Tibial artery (tissue), 4 donors: ENCODE measurements around the gene ZNF560.

Experiments used
- DNase-seq, 2 donors: peaks; one replicate each; pipeline ENCODE4 v3.0.0-alpha.2; 2019
- H3K27ac ChIP-seq, 2 donors: fragments of 200-600 bp; sonication (generic) in 1 of 2; 1 replicate in 1 of 2; 2 replicates in 1 of 2; pipeline ENCODE4 v1.5.1; 2018 to 2019; ENCODE audit warnings: mild to moderate bottlenecking in 1 of 2
- H3K27me3 ChIP-seq, 2 donors: fragments of 200-600 bp; sonication (generic) in 1 of 2; one replicate each; pipeline versions ENCODE4 v1.5.1 to v1.6.0; 2016 to 2019
- H3K36me3 ChIP-seq, 3 donors: fragments of 200-600 bp; sonication (generic) in 2 of 3; one replicate each; pipeline ENCODE4 v1.5.1; 2016 to 2019; ENCODE audit warnings: mild to moderate bottlenecking in 2 of 3
- H3K4me1 ChIP-seq, 4 donors: fragments of 200-600 bp; sonication (generic) in 2 of 4; 1 replicate in 3 of 4; 2 replicates in 1 of 4; pipeline ENCODE4 v1.5.1; 2016 to 2019
- H3K4me3 ChIP-seq, 2 donors: fragments of 200-600 bp; sonication (generic) in 1 of 2; 1 replicate in 1 of 2; 2 replicates in 1 of 2; pipeline ENCODE4 v1.5.1; 2018 to 2019; ENCODE audit warnings: mild to moderate bottlenecking in 2 of 2
- H3K9me3 ChIP-seq, 3 donors: fragments of 200-600 bp; sonication (generic) in 1 of 3; one replicate each; pipeline ENCODE4 v1.5.1; 2016 to 2019
- CTCF ChIP-seq, 2 experiments: fragments of 200-600 bp in 1 of 2; fragments of 450-650 bp in 1 of 2; IDR thresholded peaks; one replicate each; pipeline ENCODE4 v1.5.1; 2017 to 2019; ENCODE audit warnings: antibody characterized with exemption in 2 of 2, mild to moderate bottlenecking in 1 of 2, moderate library complexity in 1 of 2
- intact Hi-C: fragments of 100-400 bp; cut with DNase I; formaldehyde crosslinking; loops from one replicate; pipeline ENCODE4 v1.15.0; 2023; ENCODE audit warnings: low total_unique reads

ZNF560 gene

GRCh38 chr19:9535934-9536333 lies 37.5 kb upstream of the ZNF560 start:
- intact Hi-C loops: no loop called here
- peaks cover 59 to 62% (median 61%) of the 10 kb centered on the region in 3 donors for H3K36me3 ChIP-seq
- H3K9me3 ChIP-seq: peaks cover under 1 to 49% (median 44%) of the 10 kb centered on the region in 3 donors
- TF ChIP-seq CTCF (IDR thresholded peaks at IDR 0.05): no peak
- DNase-seq: no peak
- no peak overlapping the region for H3K4me3 ChIP-seq
- no peaks in the 10 kb centered on the region for H3K27me3 ChIP-seq
- peaks cover 0 to 23% (median 3%) of the 10 kb centered on the region in 4 donors for H3K4me1 ChIP-seq
- no peak overlapping the region for H3K27ac ChIP-seq

- Histone ChIP-seq H3K27me3 (no peaks in the 10 kb centered on the region), H3K4me3 (no peak overlapping the region), H3K36me3 (peaks cover 99 to 100% (median 100%) of the 10 kb centered on the region in 3 donors), H3K4me1 (peaks cover 0 to 5% (median 0%) of the 10 kb centered on the region in 4 donors), H3K9me3 (peaks cover 29 to 89% (median 84%) of the 10 kb centered on the region in 3 donors), H3K27ac (no peak overlapping the region)
- intact Hi-C loops: no loop called here
- no peak for DNase-seq
- TF ChIP-seq CTCF (IDR thresholded peaks at IDR 0.05): no peak
Observed at GRCh38 chr19:9531933-9532332, 33.5 kb upstream of the ZNF560 start.

GRCh38 chr19:9528757-9529336 lies 30.4 kb upstream of the ZNF560 start:
- no peak for DNase-seq
- no peaks in the 10 kb centered on the region for H3K27me3 ChIP-seq
- H3K27ac ChIP-seq: no peak overlapping the region
- no peak for TF ChIP-seq CTCF (IDR thresholded peaks at IDR 0.05)
- H3K9me3 ChIP-seq: peaks cover 36 to 100% (median 97%) of the 10 kb centered on the region in 3 donors
- intact Hi-C loops: no loop called here
- no peaks in the 10 kb centered on the region for H3K4me1 ChIP-seq
- H3K36me3 ChIP-seq: peaks cover 97 to 100% (median 98%) of the 10 kb centered on the region in 3 donors
- no peak overlapping the region for H3K4me3 ChIP-seq

DNA sequence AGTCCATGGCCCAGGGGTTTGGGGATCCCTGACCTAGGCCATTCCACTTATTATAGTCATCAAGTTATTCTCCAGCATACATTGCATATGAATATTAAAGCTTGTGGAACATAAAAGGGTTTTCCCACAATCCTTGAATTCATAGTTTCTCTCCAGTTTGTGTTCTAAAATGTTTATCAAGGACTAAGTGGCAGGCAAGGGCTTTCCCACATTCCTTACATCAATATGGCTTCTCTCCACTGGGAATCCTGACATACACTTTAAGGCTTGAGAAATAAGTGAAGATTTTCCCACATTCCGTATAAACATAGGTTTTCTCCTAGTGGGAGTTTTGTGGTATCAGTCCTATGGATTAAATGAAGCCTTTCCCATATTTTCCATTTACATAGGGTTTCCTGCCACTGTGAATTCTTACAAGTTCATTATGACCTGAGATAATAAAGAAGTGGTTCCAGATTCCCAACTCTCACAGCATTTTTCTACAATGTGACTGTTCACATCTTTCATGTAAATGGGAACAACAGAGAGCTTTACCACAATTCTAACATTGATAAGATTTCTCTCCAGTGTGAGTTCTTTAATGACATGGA lies 25.6 kb upstream of the ZNF560 start:
- Histone ChIP-seq H3K4me1 (no peaks in the 10 kb centered on the region), H3K36me3 (peaks cover 65 to 94% (median 75%) of the 10 kb centered on the region in 3 donors), H3K4me3 (no peak overlapping the region), H3K27ac (no peak overlapping the region), H3K9me3 (peaks cover 42 to 100% (median 98%) of the 10 kb centered on the region in 3 donors), H3K27me3 (no peaks in the 10 kb centered on the region)
- DNase-seq: no peak
- intact Hi-C loops: no loop called here
- TF ChIP-seq CTCF (IDR thresholded peaks at IDR 0.05): no peak

GRCh38 chr19:9507285-9507684 lies 8.9 kb upstream of the ZNF560 start:
- intact Hi-C loops: no loop called here
- Histone ChIP-seq H3K9me3 (peaks cover 9 to 86% (median 73%) of the 10 kb centered on the region in 3 donors), H3K27ac (no peak overlapping the region), H3K4me3 (no peak overlapping the region), H3K36me3 (peaks cover 8 to 16% (median 11%) of the 10 kb centered on the region in 3 donors), H3K27me3 (no peaks in the 10 kb centered on the region), H3K4me1 (no peaks in the 10 kb centered on the region)
- DNase-seq: no peak
- no peak for TF ChIP-seq CTCF (IDR thresholded peaks at IDR 0.05)
